ENCODE results near the gene ZDHHC6.

DNA sequence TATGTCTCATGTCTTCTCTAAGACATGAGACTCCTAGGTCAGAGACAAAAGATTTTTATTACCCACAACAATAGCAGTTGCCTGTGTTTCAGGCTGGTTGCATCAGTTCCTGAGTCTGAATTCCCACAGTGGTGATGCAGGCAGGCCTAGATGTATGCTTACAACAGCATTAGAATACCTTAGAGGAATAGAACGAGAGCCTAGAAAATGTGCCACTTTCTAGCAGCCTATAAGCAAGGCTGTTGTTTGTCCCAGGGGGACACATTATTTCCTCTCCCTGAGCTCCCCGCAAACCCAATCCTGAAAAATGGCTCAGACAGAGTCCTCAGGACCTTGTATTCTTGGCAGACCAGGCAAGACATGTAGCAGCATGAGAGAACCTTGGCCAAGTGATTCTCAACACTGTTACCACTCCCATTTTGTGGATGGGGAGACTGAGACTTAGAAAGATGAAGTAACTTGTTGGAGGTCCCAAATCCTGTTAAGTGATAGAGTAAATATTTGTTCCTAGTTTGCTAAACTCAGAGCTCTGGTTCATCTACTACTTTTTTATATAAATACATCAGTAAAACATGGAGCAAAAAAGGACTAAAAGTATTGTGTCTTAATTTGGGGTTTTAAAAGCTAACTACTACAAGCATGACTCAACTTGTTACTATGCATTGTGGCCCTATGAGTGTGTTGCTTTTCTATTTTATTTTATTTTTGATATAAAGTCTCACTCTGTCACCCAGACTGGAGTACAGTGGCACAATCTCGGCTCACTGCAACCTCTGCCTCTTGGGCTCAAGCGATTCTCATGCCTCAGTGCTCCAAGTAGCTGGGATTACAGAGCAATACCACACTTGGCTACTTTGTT lies 14.5 kb upstream of the ZDHHC6 start:
- no peak for TF ChIP-seq EZH2 (IDR thresholded peaks at IDR 0.05; ENCODE audit: borderline replicate concordance)
- TF ChIP-seq, protein P1, sequence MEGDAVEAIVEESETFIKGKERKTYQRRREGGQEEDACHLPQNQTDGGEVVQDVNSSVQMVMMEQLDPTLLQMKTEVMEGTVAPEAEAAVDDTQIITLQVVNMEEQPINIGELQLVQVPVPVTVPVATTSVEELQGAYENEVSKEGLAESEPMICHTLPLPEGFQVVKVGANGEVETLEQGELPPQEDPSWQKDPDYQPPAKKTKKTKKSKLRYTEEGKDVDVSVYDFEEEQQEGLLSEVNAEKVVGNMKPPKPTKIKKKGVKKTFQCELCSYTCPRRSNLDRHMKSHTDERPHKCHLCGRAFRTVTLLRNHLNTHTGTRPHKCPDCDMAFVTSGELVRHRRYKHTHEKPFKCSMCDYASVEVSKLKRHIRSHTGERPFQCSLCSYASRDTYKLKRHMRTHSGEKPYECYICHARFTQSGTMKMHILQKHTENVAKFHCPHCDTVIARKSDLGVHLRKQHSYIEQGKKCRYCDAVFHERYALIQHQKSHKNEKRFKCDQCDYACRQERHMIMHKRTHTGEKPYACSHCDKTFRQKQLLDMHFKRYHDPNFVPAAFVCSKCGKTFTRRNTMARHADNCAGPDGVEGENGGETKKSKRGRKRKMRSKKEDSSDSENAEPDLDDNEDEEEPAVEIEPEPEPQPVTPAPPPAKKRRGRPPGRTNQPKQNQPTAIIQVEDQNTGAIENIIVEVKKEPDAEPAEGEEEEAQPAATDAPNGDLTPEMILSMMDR (IDR thresholded peaks at IDR 0.05; ENCODE audit: poor library complexity), result no peak

All from hepatocyte (in vitro differentiated cells).